ENCODE measurements around the gene NOL4L.

Gene NOL4L

DNA sequence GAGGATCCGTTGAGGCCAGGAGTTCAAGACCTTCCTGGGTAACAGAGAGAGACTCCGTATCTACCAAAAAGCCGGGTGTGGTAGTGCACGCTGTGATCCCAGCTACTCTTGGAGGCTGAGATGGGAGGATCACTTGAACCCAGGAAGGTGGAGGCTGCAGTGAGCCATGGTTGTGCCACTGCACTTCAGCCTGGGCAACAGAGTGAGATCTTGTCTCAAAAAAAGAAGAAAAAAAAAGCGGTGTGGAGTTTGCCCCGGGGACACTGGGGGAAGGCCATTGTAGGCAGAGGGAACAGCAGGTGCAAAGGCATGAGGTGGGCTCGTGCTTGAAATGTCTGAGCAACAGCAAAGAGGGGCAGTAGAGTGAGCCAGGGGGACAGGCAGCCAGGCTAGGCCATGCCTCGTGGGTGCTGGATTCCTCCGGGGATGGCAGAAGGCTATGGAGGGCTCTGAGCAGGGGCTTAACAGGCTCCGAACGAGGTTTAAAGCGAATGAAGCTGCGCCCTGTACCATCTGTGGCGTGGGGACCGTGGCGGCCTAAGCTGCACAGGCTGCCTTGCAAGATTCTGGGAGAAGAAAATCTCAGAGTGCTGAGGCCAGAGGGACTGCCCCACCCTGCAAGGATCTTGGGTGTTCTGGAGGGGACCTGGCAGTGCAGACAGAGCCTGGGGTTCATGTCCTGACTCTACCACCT, 36.9 kb upstream of the NOL4L start:
- Histone ChIP-seq H3K36me3 (ENCODE audit: insufficient read depth, low read length) (no peaks in the 10 kb centered on the region), H3K9me3 (ENCODE audit: control insufficient read depth, insufficient read depth, low read length) (no peaks in the 10 kb centered on the region), H3K4me1 (ENCODE audit: insufficient read depth, low read length) (no peaks in the 10 kb centered on the region; the same call in 1 of the 2 replicates), H3K9ac (ENCODE audit: low read depth, low read length) (no peak overlapping the region)

DNA sequence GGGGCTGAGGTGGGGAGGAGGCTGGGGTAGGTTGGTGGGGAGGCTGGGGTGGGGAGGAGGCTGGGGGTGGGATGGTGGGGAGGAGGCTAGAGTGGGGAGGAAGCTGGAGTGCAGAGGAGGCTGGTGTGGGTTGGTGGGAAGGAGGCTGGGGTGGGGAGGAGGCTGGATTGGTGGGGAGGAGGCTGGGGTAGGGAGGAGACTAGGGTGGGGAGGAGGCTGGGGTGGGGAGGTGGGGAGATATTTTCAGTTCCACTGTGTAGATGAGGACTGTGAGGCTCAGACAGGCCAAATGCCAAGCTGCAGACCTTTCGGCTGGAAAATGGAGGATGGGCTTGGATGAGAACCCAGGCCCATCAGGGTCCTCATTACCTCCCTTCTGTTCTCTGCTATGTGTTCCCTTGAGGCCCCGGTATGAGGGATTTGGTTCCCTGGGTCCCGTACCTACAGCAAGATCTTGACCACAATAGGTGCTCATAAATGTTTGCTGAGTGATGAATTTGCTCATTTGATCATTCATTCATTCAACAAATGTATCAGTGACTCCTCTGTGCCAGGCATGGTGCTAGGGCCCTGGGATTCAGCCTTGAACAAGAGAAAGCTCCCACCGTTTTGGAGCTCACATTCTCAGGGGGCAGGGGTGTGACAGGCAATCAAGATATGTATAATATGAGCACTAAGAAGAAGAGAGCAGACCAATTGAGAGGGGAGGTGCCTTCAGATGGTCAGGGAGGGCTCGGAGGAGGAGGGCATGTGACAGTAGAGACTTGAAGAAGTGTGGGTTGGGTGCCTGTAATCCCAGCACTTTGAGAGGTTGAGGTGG, 36.1 kb upstream of the NOL4L start:
- Histone ChIP-seq H3K9ac (ENCODE audit: low read depth, low read length) (no peak overlapping the region), H3K9me3 (ENCODE audit: control insufficient read depth, insufficient read depth, low read length) (no peaks in the 10 kb centered on the region), H3K36me3 (ENCODE audit: insufficient read depth, low read length) (no peaks in the 10 kb centered on the region)

DNA sequence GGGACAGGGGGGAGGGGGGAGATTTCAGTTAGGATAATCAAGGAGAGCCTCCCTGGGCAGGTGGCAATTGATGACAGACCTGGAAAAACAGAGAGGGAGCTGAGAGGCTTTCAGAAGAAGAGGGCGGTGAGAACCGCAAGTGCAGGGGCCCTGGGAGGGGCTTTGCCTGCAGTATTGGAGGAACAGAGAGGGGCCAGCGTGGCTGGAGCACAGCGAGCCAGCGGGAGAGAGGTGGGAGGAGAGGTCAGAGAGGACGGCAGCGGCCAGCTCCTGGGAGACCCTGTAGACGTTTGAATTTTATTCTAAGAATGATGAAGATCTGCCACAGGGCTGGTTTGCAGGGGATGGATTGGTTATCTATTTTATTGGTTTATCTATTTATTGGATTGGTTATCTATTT, 34.5 kb upstream of the NOL4L start:
- Histone ChIP-seq H3K4me1 (ENCODE audit: insufficient read depth, low read length) (no peaks in the 10 kb centered on the region), H3K36me3 (ENCODE audit: insufficient read depth, low read length) (no peaks in the 10 kb centered on the region), H3K9ac (ENCODE audit: low read depth, low read length) (no peak overlapping the region), H3K9me3 (ENCODE audit: control insufficient read depth, insufficient read depth, low read length) (no peaks in the 10 kb centered on the region)

More for the DNA sequence above, 36.1 kb upstream of the NOL4L start:
- no peaks in the 10 kb centered on the region for H3K4me1 ChIP-seq (ENCODE audit: insufficient read depth, low read length)

DNA sequence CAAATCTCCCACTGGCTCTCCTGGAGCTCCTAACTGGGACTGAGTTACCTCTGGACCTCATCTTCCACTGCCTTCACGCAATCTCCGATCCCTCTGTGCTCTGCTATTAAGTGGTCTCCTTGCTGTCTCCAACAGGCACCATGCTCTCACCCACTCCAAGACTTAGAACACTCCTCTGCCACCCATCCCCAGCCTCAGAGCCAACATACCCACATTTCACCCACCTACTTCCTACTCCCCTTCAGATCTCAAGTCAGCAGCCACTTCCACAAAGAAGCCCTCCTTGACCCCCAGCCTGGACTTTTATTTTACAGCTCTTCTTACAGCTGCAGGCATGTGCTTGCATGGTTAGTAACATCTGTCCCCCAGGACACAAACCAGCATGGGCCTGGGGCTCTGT, 29.6 kb upstream of the NOL4L start:
- Histone ChIP-seq H3K36me3 (ENCODE audit: insufficient read depth, low read length) (no peaks in the 10 kb centered on the region), H3K9ac (ENCODE audit: low read depth, low read length) (no peak overlapping the region), H3K4me1 (ENCODE audit: insufficient read depth, low read length) (no peaks in the 10 kb centered on the region), H3K9me3 (ENCODE audit: control insufficient read depth, insufficient read depth, low read length) (no peaks in the 10 kb centered on the region)

DNA sequence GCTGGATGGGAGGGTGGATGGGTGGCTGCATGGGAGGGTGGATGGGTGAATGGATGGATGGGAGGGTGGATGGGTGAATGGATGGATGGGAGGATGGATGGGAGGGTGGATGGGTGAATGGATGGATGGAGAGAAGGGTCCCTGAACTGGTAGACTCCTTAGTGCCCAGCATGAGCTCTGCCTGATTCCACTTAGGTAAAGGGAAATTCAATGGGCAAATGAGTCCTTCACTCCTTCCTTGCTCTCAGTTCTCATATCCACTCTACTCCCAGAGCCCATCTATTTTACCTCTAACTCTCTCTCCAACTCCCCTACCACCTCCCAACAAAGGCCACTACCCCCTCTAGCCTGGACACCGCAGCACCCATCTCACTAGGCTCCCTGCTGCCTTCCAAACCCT, 29.2 kb upstream of the NOL4L start:
- Histone ChIP-seq H3K9ac (ENCODE audit: low read depth, low read length) (no peak overlapping the region), H3K4me1 (ENCODE audit: insufficient read depth, low read length) (no peaks in the 10 kb centered on the region), H3K36me3 (ENCODE audit: insufficient read depth, low read length) (no peaks in the 10 kb centered on the region), H3K9me3 (ENCODE audit: control insufficient read depth, insufficient read depth, low read length) (no peaks in the 10 kb centered on the region)

DNA sequence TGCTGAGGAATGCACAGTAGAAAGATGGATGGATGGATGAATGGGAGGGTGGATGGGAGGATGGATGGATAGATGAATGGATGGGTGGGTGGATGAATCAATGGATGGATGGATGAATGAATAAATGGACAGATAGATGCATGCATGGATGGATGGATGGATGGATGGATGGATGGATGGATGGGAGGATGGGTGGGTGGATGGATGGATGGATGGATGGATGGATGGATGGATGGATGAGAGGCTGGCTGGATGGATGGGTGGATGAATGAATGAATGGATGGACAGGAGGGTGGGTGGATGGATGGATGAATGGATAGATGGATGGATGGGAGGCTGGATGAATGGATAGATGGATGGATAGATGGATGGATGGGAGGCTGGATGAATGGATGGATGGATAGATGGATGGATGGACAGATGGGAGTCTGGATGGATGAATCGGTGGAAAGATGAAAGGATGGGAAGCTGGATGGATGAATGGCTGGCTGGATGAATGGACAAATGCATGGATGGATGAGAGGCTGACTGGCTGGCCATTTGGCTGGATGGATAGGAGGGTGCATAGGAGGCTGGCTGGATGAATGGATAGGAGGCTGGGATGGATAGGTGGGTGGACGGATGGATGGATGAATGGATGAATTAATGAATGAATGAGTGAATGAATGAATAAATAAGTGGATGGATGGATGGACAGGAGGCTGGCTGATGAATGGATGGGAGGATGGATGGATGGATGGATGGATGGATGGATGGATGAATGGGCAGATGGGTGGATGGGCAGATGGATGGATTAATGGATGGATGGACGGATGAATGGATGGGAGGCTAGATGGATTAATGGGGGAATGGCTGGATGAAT, 28.3 kb upstream of the NOL4L start:
- Histone ChIP-seq H3K4me1 (ENCODE audit: insufficient read depth, low read length) (no peaks in the 10 kb centered on the region), H3K9me3 (ENCODE audit: control insufficient read depth, insufficient read depth, low read length) (no peaks in the 10 kb centered on the region), H3K36me3 (ENCODE audit: insufficient read depth, low read length) (no peaks in the 10 kb centered on the region), H3K9ac (ENCODE audit: low read depth, low read length) (no peak overlapping the region)

DNA sequence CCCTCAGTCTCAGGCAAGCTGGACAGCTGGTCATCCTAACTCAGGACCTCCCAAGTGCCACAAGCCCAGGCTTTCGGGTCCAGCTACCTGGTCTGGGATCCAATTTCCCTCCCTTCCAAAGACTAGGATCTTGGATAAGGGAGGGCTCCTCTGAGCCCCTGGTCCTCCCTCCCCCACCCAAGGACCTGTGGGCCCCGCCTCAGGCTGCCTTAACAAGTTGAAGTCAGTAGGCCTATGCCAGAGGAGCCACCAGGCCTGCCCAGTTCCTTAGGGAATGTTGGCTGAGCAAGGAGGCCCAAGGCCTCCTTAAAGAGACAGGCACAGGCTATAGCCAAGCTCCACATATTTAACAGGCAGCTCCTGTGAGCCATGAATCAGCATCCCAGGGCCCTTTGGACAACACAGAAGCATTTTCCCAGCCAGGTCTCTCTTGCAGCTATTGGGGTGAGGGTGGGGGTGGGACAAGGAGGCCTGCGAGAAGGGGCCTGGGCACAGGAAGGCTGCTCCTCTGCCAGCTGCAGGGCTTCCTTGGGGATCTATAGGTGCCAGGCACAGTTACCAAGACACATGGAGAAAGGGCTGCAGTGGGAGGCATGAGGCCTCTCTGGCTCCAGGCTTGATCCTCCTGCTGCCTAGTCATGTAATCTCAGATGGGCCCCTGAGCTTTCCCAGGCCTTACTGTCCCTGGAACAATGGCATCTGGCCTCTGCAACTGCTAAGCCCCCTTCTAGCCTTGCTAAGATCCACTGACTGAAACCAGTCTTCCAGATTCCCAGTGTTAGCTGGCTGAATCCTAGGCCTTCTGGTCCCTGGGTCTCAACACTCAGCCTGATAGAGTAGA, 27.4 kb upstream of the NOL4L start:
- Histone ChIP-seq H3K4me1 (ENCODE audit: insufficient read depth, low read length) (no peaks in the 10 kb centered on the region), H3K9me3 (ENCODE audit: control insufficient read depth, insufficient read depth, low read length) (no peaks in the 10 kb centered on the region), H3K36me3 (ENCODE audit: insufficient read depth, low read length) (no peaks in the 10 kb centered on the region), H3K9ac (ENCODE audit: low read depth, low read length) (no peak overlapping the region)

DNA sequence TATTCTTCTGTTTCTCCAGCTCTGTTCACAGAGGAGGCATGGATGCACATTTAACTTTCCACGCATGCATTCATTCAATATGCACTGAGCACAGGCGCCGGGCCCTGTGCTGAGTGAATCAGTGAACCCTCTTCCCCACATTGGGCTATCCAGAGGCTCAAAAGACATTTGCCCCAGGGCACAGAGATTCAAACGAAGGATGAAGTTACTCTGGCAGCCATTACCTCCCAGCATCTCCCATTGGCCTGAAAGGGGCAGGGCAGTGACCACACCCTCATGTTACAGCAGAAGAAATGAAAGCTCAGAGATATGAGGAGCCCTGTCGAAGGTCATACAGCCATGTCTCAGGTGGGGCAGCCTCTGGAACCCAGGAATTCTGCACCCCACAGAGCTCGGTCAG, 26.7 kb upstream of the NOL4L start:
- Histone ChIP-seq H3K9ac (ENCODE audit: low read depth, low read length) (no peak overlapping the region), H3K9me3 (ENCODE audit: control insufficient read depth, insufficient read depth, low read length) (no peaks in the 10 kb centered on the region), H3K4me1 (ENCODE audit: insufficient read depth, low read length) (no peaks in the 10 kb centered on the region), H3K36me3 (ENCODE audit: insufficient read depth, low read length) (no peaks in the 10 kb centered on the region)

DNA sequence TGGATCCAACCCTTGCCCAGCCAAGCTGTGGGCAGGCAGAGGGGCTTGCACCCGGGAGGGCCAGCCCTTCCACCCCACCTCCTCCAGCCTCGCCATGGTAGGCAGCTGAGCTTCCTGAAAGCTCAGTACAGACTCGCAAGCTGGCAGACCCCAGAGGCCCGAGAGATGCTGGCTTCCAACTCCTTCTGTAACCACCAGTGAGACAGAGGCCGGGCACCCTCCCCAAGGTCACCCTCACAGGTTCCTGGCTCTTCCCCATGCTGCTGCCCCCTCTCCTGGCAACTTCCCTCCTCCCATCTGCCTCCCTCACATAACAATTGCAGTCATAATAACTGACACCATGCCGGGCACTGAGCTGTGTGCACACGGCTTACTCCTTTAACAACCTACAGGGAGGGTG, 26.2 kb upstream of the NOL4L start:
- Histone ChIP-seq H3K9ac (ENCODE audit: low read depth, low read length) (no peak overlapping the region), H3K9me3 (ENCODE audit: control insufficient read depth, insufficient read depth, low read length) (no peaks in the 10 kb centered on the region), H3K36me3 (ENCODE audit: insufficient read depth, low read length) (no peaks in the 10 kb centered on the region), H3K4me1 (ENCODE audit: insufficient read depth, low read length) (no peaks in the 10 kb centered on the region)

DNA sequence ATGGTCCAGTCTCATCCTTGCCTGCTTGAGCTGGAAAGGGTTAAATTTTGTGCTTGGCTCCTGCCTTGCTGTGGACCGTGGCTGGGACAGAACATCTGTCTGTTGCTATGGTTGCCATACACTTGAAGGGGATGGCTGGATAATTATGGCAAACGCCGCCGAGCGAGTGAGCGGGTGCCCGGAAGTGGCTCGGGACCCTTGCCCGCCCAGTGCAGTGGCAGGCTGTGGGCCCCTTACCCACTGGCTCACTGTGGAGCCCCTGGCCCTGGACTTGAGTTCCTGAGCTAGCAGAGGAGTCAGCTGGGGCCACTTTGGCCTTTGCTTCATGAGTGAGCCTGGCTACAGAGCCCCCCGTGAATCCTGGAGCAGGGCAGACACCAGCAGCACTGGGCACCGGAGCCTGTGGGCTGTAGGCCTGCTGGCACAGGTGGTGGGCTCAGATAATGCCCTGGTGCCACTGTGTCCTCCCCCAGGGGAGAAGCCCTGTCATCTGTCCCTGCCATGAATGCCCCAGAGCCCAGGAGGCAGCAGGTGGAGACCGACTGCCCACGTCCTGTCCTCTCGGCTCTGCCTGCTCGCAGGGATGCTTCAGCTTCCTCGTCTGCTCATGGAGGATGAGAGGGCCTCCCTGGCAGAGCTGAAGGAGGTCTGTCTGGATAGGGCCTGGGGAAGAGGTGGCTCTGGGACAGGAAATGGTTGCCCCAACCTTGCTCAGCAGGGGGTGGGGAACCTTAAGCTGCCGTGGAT, 25.5 kb upstream of the NOL4L start:
- Histone ChIP-seq H3K9ac (ENCODE audit: low read depth, low read length) (no peak overlapping the region), H3K9me3 (ENCODE audit: control insufficient read depth, insufficient read depth, low read length) (no peaks in the 10 kb centered on the region), H3K36me3 (ENCODE audit: insufficient read depth, low read length) (no peaks in the 10 kb centered on the region), H3K4me1 (ENCODE audit: insufficient read depth, low read length) (peaks cover 4% of the 10 kb centered on the region; the same call in 1 of the 2 replicates)

DNA sequence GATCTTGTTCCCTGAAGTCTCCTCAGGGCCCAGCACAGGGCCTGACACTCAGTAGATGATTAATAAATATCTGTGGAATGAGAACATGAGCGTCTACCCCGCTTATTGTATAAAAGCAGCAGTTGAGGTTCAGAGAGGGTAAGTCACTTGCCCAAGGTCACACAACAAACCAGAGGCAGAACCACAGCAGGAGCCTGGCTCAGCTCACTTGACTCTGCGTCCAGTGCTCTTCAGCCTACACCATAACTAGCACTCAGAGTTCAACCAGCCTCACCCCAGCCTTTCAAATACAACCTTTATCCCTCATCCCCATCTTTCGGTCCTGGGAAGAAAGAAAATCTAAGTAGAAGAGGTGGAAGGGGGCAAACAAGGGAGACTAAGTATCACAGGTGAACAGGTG, 24.9 kb upstream of the NOL4L start:
- no peaks in the 10 kb centered on the region for H3K9me3 ChIP-seq (ENCODE audit: control insufficient read depth, insufficient read depth, low read length)
- no peaks in the 10 kb centered on the region for H3K36me3 ChIP-seq (ENCODE audit: insufficient read depth, low read length)
- no peak overlapping the region for H3K9ac ChIP-seq (ENCODE audit: low read depth, low read length)
- H3K4me1 ChIP-seq (ENCODE audit: insufficient read depth, low read length) = peaks cover 4% of the 10 kb centered on the region; the same call in 1 of the 2 replicates

DNA sequence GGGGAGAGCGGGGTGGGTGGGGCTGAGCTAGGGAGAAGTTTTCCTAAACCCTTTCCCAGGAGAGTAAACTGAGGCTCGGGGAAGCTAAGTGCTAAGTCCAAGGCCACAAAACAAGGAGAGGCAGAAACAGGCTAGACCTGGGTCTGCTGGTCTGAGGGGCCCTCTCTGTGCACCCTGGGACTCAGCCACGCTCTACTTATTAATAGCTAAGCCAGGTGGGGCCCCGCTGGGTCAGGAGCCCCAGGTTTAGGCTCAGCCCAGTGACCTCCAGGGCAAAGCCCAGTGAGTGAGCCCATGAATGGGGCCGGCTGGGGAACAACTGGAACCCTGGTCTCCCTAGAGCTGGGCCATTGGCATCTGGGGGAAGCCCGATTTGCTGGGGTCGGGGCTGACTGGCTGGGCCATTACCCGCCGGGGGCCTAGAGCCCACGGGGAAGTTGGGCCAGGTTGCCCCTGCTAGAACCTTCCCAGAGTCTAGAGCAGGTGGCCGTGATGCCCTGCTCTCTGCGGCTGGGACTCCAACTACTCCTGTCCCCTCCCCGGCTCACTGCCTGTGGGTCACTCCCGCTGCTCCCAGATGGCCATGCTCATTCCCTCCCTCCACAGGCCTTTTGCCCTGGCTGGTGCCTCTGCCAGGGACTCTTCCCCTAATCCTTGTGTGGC, 24.1 kb upstream of the NOL4L start:
- no peak overlapping the region for H3K9ac ChIP-seq (ENCODE audit: low read depth, low read length)
- H3K4me1 ChIP-seq (ENCODE audit: insufficient read depth, low read length) = peaks cover 4% of the 10 kb centered on the region; the same call in 1 of the 2 replicates
- H3K36me3 ChIP-seq (ENCODE audit: insufficient read depth, low read length) = no peaks in the 10 kb centered on the region
- no peaks in the 10 kb centered on the region for H3K9me3 ChIP-seq (ENCODE audit: control insufficient read depth, insufficient read depth, low read length)

DNA sequence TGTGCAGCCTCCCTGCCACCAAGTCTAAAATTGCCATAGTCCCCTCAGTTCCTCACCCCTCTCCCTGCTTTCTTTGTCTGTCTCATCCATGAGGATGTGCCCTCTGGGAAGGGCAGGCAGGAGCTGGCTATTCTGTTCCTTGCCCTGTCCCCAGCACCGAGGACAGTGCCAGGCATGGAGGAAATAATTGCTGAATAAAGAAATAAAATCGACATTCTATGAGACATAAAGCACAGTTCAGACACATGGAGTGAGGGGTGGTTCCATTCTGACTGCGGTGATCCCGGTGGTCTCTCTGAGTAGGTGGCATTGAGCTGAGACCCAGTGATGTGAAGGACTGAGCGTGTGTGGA, 23.5 kb upstream of the NOL4L start:
- H3K9me3 ChIP-seq (ENCODE audit: control insufficient read depth, insufficient read depth, low read length) = no peaks in the 10 kb centered on the region
- peaks cover 4% of the 10 kb centered on the region; the same call in 1 of the 2 replicates for H3K4me1 ChIP-seq (ENCODE audit: insufficient read depth, low read length)
- no peaks in the 10 kb centered on the region for H3K36me3 ChIP-seq (ENCODE audit: insufficient read depth, low read length)
- H3K9ac ChIP-seq (ENCODE audit: low read depth, low read length) = no peak overlapping the region
